GM21786 (cell line): Measurements from ENCODE around the gene KCNJ3.

Source experiments
- ATAC-seq: cut with Tn5 transposase; IDR thresholded peaks from one replicate; pipeline ENCODE4 v1.9.1; 2021; ENCODE audit not compliant: unreplicated experiment

Gene KCNJ3

DNA sequence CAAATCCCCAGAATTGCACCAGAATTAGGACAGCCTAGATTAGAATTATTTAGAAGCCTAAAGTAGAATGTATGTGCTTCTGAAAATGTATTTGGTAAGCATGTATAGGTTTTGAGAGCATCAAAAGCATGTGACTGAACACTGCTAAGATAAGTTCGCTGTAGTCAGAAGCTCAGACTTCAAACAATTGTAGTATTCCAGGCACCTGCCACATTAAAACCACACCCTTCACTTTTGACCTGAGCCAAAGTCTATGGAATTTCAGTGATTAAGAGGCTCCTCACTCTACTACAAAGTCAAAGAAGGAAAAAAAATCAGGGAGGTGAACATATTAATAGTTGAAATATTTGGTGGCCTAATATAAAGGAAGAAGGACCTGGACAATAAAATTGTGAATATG is 8.2 kb downstream of the KCNJ3 start:
- ATAC-seq: no peak

- ATAC-seq: no peak
Measured at GRCh38 chr2:154707994-154708575, 9.6 kb downstream of the KCNJ3 start.

DNA sequence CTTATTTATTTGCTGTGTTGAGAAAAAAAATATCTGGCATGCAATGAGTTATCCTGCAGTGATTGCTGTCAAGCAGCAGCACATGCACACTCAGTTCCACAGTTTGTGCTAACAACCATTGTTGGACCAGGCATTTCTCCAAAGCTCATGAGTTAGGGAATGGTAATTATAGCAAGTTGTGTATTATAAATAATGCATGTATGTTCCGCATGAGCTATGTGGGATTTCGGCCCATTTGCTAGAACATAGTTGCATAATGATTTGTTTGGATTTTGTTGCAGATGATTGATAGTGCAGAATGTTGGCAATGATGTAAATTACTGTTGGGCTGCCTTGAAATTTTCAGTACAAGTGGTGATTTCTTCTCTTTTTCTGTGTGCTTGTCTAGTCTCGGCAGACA is 10.7 kb downstream of the KCNJ3 start:
- ATAC-seq: no peak

- ATAC-seq: no peak
Measured at GRCh38 chr2:154710078-154710477, 11.6 kb downstream of the KCNJ3 start.

DNA sequence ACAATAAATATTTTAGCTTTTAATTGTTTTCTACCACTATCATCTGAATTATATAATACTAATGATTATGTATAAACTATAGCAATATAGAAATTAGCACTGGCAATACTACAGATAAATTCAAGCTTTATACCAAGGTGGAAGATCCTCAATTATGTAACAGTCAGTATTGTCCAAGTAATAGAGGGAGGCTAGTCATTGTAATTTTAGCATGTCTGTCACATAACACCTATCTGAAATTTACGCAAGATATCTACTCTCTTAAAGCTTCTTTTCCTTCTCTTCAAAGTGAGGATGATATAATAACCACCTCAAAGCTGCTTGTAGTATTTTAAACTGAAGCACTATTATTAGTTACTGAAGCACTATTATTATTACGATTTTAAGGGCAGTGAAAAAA is 12.2 kb downstream of the KCNJ3 start:
- ATAC-seq: no peak

DNA sequence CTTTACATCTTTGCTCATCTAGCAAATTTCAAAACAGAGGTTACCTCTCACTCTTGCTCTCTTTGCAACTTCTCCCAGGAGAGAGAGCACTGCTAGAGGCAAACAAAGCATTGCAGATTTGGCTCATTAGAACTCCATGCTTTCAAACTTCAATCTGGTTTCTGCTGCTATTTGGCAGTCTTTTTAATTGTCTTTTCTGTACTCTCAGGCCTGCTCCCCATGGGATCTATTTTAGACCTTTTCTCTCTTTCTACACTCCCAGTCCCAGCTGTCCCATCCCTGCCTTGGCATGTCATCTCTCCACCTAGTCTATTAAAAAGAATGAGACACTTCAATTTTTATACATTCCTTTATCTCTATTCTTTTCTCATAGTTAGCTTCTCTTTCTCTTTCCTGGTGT is 15.2 kb downstream of the KCNJ3 start:
- no peak for ATAC-seq

GRCh38 chr2:154720651-154721050 is 22.2 kb downstream of the KCNJ3 start:
- ATAC-seq: no peak

DNA sequence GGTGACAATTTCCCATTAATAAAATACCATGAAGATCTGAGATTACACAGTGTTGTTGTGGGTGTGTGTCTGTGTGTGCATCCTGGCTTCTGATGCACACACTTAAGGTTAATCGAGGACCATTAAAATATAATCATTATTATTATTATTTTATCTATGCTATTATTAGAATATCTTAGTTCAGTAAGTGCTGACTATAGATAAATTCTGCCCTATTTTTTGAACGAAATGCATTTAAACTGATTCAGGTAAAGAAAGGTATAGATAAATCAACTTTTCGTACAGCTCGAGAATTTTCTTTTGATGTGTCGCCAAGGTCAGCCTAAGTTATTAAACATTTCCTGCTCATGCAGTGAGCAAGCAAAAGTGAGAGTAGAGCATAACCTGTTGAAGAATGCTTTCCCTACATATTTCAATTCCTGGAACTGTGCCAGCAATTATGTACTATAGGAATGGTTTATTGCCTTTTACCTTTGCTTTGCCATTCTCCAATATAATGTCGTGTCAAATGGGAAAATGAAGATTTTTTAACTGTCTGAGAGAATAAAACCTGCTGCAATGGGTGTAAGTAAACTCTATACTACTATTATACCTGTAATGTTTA is 25.8 kb downstream of the KCNJ3 start:
- no peak for ATAC-seq

GRCh38 chr2:154740361-154740760 is 41.9 kb downstream of the KCNJ3 start:
- no peak for ATAC-seq

- ATAC-seq: no peak
Measured at GRCh38 chr2:154758871-154759270, 60.4 kb downstream of the KCNJ3 start.

DNA sequence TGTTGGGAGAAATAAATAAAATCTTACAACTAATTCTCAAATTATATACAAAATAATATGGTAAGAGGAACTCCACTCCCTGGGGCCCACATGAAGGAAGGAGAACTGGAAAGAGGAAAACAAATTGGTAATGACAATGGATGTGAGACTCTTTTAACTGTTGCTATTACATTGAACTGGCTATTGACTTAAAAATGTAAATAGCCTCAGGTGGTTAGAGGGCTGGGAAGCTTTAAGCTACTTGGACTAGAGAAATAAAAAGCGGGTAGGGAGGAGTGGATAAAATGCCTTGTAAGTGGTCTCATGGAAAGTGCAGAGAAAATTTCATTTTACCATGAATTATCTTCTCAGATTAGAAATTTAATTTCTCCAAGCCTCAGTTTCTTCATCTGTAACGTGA is 64.1 kb downstream of the KCNJ3 start:
- no peak for ATAC-seq

DNA sequence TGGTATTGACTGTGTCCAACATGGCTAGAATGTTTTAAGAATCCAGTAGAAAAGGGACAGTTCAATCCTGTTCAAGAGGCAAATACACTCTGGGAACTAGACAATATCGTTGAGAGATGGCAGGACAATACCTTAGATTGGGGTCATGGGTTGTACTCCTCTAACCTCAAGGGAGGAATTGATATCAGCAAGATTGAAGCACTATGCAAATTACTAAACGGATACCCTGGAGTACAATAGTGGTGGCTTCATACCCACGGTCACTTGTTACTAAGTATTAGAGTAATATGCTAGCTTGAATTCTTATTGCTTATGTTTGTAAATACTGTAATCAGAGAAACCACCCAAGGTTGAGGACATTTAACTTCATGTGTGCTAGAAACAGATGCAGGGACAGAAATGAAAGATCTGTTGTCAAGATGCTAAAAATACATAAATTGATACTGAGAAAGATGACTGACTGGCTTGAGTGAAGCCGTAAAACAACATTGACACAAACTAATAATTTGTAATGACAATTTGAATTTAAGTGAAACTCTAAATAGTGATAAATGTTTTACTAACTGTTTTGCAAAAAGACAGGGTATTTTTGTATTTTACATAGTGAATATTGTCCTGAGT is 73.3 kb downstream of the KCNJ3 start:
- ATAC-seq: no peak

GRCh38 chr2:154776825-154777224 is 78.3 kb downstream of the KCNJ3 start:
- no peak for ATAC-seq

GRCh38 chr2:154794406-154794805 is 95.9 kb downstream of the KCNJ3 start:
- no peak for ATAC-seq

GRCh38 chr2:154795651-154796050 is 97.2 kb downstream of the KCNJ3 start:
- ATAC-seq: no peak

GRCh38 chr2:154804451-154804850 is 106.0 kb downstream of the KCNJ3 start:
- ATAC-seq: no peak

DNA sequence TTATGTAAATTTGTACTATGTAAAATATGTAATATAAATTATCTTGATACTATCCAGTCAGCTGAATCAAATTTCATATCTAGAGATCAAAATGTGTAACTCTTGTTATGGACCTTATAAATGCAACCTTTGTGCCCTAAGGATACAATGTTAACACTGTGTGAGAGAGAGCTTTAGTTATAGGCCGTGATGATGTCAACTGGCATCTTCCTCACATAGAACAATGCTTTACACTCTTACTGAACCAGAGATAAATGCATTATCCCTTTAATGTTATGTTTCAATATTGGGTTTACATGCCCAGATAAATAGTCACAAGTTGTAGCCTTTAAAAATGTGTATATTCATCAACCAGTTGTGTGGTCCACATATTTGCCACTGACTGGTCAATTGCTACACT is 115.1 kb downstream of the KCNJ3 start:
- ATAC-seq: no peak

- no peak for ATAC-seq
Measured at GRCh38 chr2:154814856-154815255, 116.4 kb downstream of the KCNJ3 start.

- ATAC-seq: no peak
Measured at GRCh38 chr2:154825358-154825757, 126.9 kb downstream of the KCNJ3 start.

DNA sequence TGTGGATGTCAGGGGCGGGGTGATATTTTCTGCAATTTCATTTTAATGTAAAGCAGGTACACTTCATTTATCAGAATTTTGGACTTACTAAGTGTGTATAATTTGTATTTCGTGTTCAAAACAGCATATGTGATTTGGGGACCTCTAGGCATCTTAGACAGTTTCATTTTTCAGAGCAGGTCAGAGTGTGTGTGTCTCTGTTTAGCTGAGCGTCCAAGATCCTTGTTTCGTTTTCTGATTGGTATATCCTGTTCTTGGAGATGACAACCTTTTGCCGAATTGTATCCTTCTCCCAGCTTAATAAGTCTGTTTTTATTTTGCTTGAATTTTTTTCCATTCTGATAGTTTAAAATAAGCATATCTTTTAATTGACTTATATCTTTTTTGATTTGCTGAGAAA is 128.3 kb downstream of the KCNJ3 start:
- ATAC-seq: no peak

DNA sequence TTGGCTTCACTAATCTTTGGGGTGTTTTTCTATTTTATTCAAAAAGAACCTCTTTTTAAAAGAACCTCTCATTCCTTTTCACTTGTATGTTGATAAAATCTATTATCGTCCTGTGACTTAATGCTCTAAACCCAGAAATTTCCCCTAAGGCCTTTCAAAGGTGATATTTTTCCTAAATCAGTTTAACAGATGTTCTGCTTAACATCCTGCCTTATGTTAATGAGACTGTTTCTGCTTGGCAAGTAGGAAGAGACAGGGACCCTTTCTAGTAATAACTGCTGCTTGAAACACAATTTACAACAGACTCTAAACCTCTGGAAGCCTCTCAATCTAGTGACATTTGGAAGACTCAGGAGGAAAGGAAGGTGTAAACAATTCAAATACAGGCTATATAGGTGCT is 128.8 kb downstream of the KCNJ3 start:
- no peak for ATAC-seq

- ATAC-seq: no peak
Measured at GRCh38 chr2:154832711-154833110, 134.2 kb downstream of the KCNJ3 start.

DNA sequence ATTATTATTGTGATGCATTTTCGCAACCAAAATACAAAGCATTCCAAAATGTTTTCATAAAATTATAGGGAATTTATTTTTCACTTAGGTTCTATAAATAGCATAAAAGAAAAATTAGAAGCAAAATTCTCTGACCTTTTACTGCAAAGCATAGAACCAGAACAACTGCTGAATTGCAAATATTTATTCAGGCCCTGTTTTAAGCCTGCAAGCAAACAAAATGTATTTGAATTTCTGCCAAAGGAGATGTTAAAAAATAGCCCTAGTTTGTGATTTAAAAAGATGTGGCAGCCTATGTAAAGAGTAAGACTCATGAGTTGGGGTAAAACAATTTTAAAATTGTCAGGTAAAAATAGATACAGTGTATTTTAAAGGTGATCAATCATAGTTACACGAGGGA is 138.1 kb downstream of the KCNJ3 start:
- no peak for ATAC-seq
